PC-3 (cell line): ENCODE results near the gene EIPR1. TPM values are rescaled to one million over a fixed set of nuclear protein-coding genes. Genes with fewer than 3 reads are reported as not detected.

Experiments
- ATAC-seq: fragments of 200-7000 bp; cut with Tn5 transposase; 2 replicates; pipeline ENCODE4 v1.9.1; 2020; ENCODE audit warnings: mild to moderate bottlenecking, moderate library complexity
- BruUV-seq: library from RNA; stranded (reverse); fragments of 400-500 nt; replicated peaks from 2 replicates; lab custom pipeline; 2021; lab: Mats Ljungman, UMichigan
- CTCF ChIA-PET: fragments of 300-600 bp; sonication (Branson Sonifier 250); formaldehyde crosslinking; loops from one replicate; lab custom pipeline; 2022; ENCODE audit warnings: antibody characterized with exemption; lab: Charles Lee
- POLR2A ChIA-PET: fragments of 300-600 bp; sonication (Branson Sonifier 250); formaldehyde crosslinking; loops from one replicate; lab custom pipeline; 2022; ENCODE audit warnings: antibody characterized with exemption; ENCODE audit not compliant: unreplicated experiment; lab: Charles Lee
- DNase-seq: peaks from one replicate; pipeline ENCODE4 v3.0.0-alpha.2; 2015
- H2AFZ ChIP-seq: fragments of 300-600 bp; sonication (generic); 2 replicates; pipeline ENCODE4 v1.6.0; 2016; ENCODE audit warnings: antibody characterized with exemption, low read length
- H3F3A ChIP-seq: fragments of 300-600 bp; sonication (generic); one replicate; pipeline ENCODE4 v1.6.0; 2017; ENCODE audit warnings: antibody characterized with exemption, low read length, control low read depth, mild to moderate bottlenecking; ENCODE audit not compliant: unreplicated experiment
- H3K27ac ChIP-seq: fragments of 300-600 bp; sonication (generic); 2 replicates; pipeline ENCODE4 v1.5.1; 2016; ENCODE audit warnings: mild to moderate bottlenecking, low read length
- H3K27me3 ChIP-seq: fragments of 300-600 bp; sonication (generic); 2 replicates; pipeline ENCODE4 v1.6.1; 2016; ENCODE audit warnings: low read length, mixed read lengths
- H3K36me3 ChIP-seq: fragments of 300-600 bp; sonication (generic); 2 replicates; pipeline ENCODE4 v1.6.1; 2016; ENCODE audit warnings: low read depth, mixed run types, low read length, mixed read lengths
- H3K4me1 ChIP-seq: fragments of 300-600 bp; sonication (generic); 2 replicates; pipeline ENCODE4 v1.5.1; 2016; ENCODE audit warnings: low read length; ENCODE audit not compliant: insufficient read depth
- H3K4me2 ChIP-seq: fragments of 300-600 bp; sonication (generic); 2 replicates; pipeline ENCODE4 v1.6.0; 2016; ENCODE audit warnings: low read length
- H3K4me3 ChIP-seq: fragments of 300-600 bp; sonication (generic); 2 replicates; pipeline ENCODE4 v1.5.1; 2016; ENCODE audit warnings: mild to moderate bottlenecking, low read length, mixed read lengths
- H3K79me2 ChIP-seq: fragments of 300-600 bp; sonication (generic); 2 replicates; pipeline ENCODE4 v1.6.1; 2017; ENCODE audit warnings: low read length, mixed read lengths
- H3K9ac ChIP-seq: fragments of 300-600 bp; sonication (generic); 2 replicates; pipeline ENCODE4 v1.6.0; 2016; ENCODE audit warnings: mild to moderate bottlenecking, low read length
- H3K9me2 ChIP-seq: fragments of 300-600 bp; sonication (generic); replicated peaks from 2 replicates; pipeline ENCODE4 v1.6.1; 2016; ENCODE audit warnings: mixed run types, low read length, mixed read lengths
- H3K9me3 ChIP-seq: fragments of 300-600 bp; sonication (generic); 2 replicates; pipeline ENCODE4 v1.6.1; 2016; ENCODE audit warnings: low read length, mixed read lengths
- H4K20me1 ChIP-seq: fragments of 300-600 bp; sonication (generic); 2 replicates; pipeline ENCODE4 v1.6.1; 2016; ENCODE audit warnings: low read length, mixed read lengths
- CTCF ChIP-seq: fragments of 300-600 bp; sonication (generic); conservative IDR thresholded peaks from 2 replicates; pipeline ENCODE4 v1.5.1; 2017; ENCODE audit warnings: antibody characterized with exemption, low read depth, mild to moderate bottlenecking, low read length
- EZH2 ChIP-seq: fragments of 300-600 bp; sonication (generic); IDR thresholded peaks from one replicate; pipeline ENCODE4 v1.6.1; 2017; ENCODE audit warnings: antibody characterized with exemption, mild to moderate bottlenecking, low read length; ENCODE audit not compliant: unreplicated experiment
- EZH2phosphoT487 ChIP-seq: fragments of 300-600 bp; sonication (generic); IDR thresholded peaks from 2 replicates; pipeline ENCODE4 v1.6.1; 2018; ENCODE audit warnings: mild to moderate bottlenecking, antibody characterized with exemption, low read length, borderline replicate concordance
- intact Hi-C: fragments of 100-400 bp; cut with micrococcal nuclease; formaldehyde crosslinking; loops from 2 replicates; pipeline ENCODE4 v1.9.0; 2023
- total RNA-seq: library from RNA; depleted of rRNA; stranded (reverse); fragments of >200 nt; gene quantifications from 2 replicates; pipeline ENCODE4 v1.2.3, GENCODE V29; 2014

The EIPR1 gene
- total RNA-seq, 1 experiment from 2014 or later, result 90.1 TPM

GRCh38 chr2:3265471-3265870 is 112.1 kb downstream of the EIPR1 start:
- H3K4me1 ChIP-seq, result no peaks in the 10 kb centered on the region
- no peaks in the 10 kb centered on the region for H3K27me3 ChIP-seq
- no peaks in the 10 kb centered on the region for H3K9me3 ChIP-seq
- no peak overlapping the region for H3K4me3 ChIP-seq
- POLR2A ChIA-PET, result no interaction called here
- H3K9ac ChIP-seq, result no peak overlapping the region
- H4K20me1 ChIP-seq, result no peaks in the 10 kb centered on the region
- TF ChIP-seq EZH2phosphoT487 (no peak), CTCF (no peak), EZH2 (no peak)
- H2AFZ ChIP-seq, result no peak overlapping the region
- CTCF ChIA-PET, result no interaction called here
- intact Hi-C loops, result no loop called here
- H3K27ac ChIP-seq, result no peak overlapping the region
- DNase-seq, result no peak
- BruUV-seq, result no TSS peak
- H3K36me3 ChIP-seq, result no peaks in the 10 kb centered on the region
- H3K9me2 ChIP-seq, result no peaks in the 10 kb centered on the region
- no peak overlapping the region for H3K4me2 ChIP-seq
- no peaks in the 10 kb centered on the region for H3F3A ChIP-seq
- ATAC-seq, result no peak
- H3K79me2 ChIP-seq, result no peaks in the 10 kb centered on the region

- ChIA-PET POLR2A (no interaction called here), CTCF (no interaction called here)
- Histone ChIP-seq H3K9me2 (no peaks in the 10 kb centered on the region), H3F3A (no peaks in the 10 kb centered on the region), H3K4me1 (no peaks in the 10 kb centered on the region), H3K9me3 (no peaks in the 10 kb centered on the region), H4K20me1 (no peaks in the 10 kb centered on the region), H3K27ac (no peak overlapping the region), H3K79me2 (no peaks in the 10 kb centered on the region), H3K27me3 (no peaks in the 10 kb centered on the region), H3K4me2 (no peak overlapping the region), H3K4me3 (no peak overlapping the region), H3K9ac (no peak overlapping the region), H2AFZ (no peak overlapping the region), H3K36me3 (no peaks in the 10 kb centered on the region)
- no peak for DNase-seq
- BruUV-seq, result no TSS peak
- no peak for ATAC-seq
- TF ChIP-seq EZH2phosphoT487, result no peak
- no peak for TF ChIP-seq EZH2
- TF ChIP-seq CTCF, result no peak
- intact Hi-C loops, result no loop called here
Measured at GRCh38 chr2:3264010-3264744, 113.4 kb downstream of the EIPR1 start.

GRCh38 chr2:3263487-3263886 is 114.1 kb downstream of the EIPR1 start:
- intact Hi-C loops, result no loop called here
- Histone ChIP-seq H3K36me3 (no peaks in the 10 kb centered on the region), H3K79me2 (no peaks in the 10 kb centered on the region), H3K4me3 (no peak overlapping the region), H3K27ac (no peak overlapping the region), H3K9ac (no peak overlapping the region), H3K27me3 (no peaks in the 10 kb centered on the region), H3F3A (no peaks in the 10 kb centered on the region), H4K20me1 (no peaks in the 10 kb centered on the region), H3K9me2 (no peaks in the 10 kb centered on the region), H3K9me3 (no peaks in the 10 kb centered on the region), H3K4me2 (no peak overlapping the region), H3K4me1 (no peaks in the 10 kb centered on the region), H2AFZ (no peak overlapping the region)
- BruUV-seq, result no TSS peak
- ChIA-PET CTCF (no interaction called here), POLR2A (no interaction called here)
- ATAC-seq, result no peak
- no peak for TF ChIP-seq CTCF
- no peak for TF ChIP-seq EZH2
- TF ChIP-seq EZH2phosphoT487, result no peak
- DNase-seq, result no peak
